Astrocyte (in vitro differentiated cells and primary cell): ENCODE data around the gene APOBEC3H. TPM values are rescaled to one million over a fixed set of nuclear protein-coding genes. Genes with fewer than 3 reads are reported as not detected.

Experiments
- DNase-seq: peaks from one replicate; pipeline ENCODE4 v3.0.0-alpha.2; 2010; ENCODE audit warnings: low read depth
- FAIRE-seq: peaks from 2 replicates; lab custom pipeline; 2011; peaks lifted over from hg19 to GRCh38; lab: Jason Lieb, UNC
- H2AFZ ChIP-seq: 2 replicates; pipeline ENCODE4 v1.6.0; 2012; ENCODE audit warnings: low read depth, low read length, inconsistent platforms
- H3K27ac ChIP-seq: 2 replicates; pipeline ENCODE4 v1.5.1; 2011; ENCODE audit warnings: low read depth, low read length, inconsistent platforms
- H3K27me3 ChIP-seq: 2 replicates; pipeline ENCODE4 v1.6.0; 2011; ENCODE audit warnings: low read length, inconsistent platforms; ENCODE audit not compliant: insufficient read depth
- H3K36me3 ChIP-seq: 2 replicates; pipeline ENCODE4 v1.5.1; 2011; ENCODE audit warnings: low read length, inconsistent platforms; ENCODE audit not compliant: insufficient read depth
- H3K4me1 ChIP-seq: 2 replicates; pipeline ENCODE4 v1.5.1; 2011; ENCODE audit warnings: low read length, inconsistent platforms; ENCODE audit not compliant: insufficient read depth
- H3K4me2 ChIP-seq: 2 replicates; pipeline ENCODE4 v1.6.0; 2012; ENCODE audit warnings: low read length, inconsistent platforms
- H3K4me3 ChIP-seq: 2 replicates; pipeline ENCODE4 v1.5.1; 2011; ENCODE audit warnings: low read depth, mild to moderate bottlenecking, low read length, inconsistent platforms; ENCODE audit not compliant: insufficient read depth
- H3K79me2 ChIP-seq: 2 replicates; pipeline ENCODE4 v1.6.0; 2012; ENCODE audit warnings: mild to moderate bottlenecking, low read length, inconsistent platforms; ENCODE audit not compliant: insufficient read depth
- H3K9ac ChIP-seq: 2 replicates; pipeline ENCODE4 v1.6.0; 2012; ENCODE audit warnings: mild to moderate bottlenecking, low read length, inconsistent platforms
- H3K9me3 ChIP-seq: 2 replicates; pipeline ENCODE4 v1.5.1; 2012; ENCODE audit warnings: low read depth, mild to moderate bottlenecking, low read length, inconsistent platforms; ENCODE audit not compliant: insufficient read depth
- H4K20me1 ChIP-seq: 2 replicates; pipeline ENCODE4 v1.6.0; 2012; ENCODE audit warnings: low read length, inconsistent platforms; ENCODE audit not compliant: insufficient read depth
- H3K27ac Mint-ChIP-seq: one replicate; pipeline ENCODE4 v1.8.0; 2021; ENCODE audit warnings: mild to moderate bottlenecking, mixed read lengths; ENCODE audit not compliant: unreplicated experiment
- H3K27me3 Mint-ChIP-seq: one replicate; pipeline ENCODE4 v1.8.0; 2021; ENCODE audit warnings: low read depth, mixed read lengths; ENCODE audit not compliant: unreplicated experiment
- H3K36me3 Mint-ChIP-seq: one replicate; pipeline ENCODE4 v1.8.0; 2021; ENCODE audit warnings: low read depth, mixed read lengths; ENCODE audit not compliant: unreplicated experiment
- H3K4me1 Mint-ChIP-seq: one replicate; pipeline ENCODE4 v1.8.0; 2021; ENCODE audit warnings: low read depth, mixed read lengths; ENCODE audit not compliant: unreplicated experiment
- H3K4me3 Mint-ChIP-seq: one replicate; pipeline ENCODE4 v1.8.0; 2021; ENCODE audit warnings: mild to moderate bottlenecking, moderate library complexity, mixed read lengths; ENCODE audit not compliant: unreplicated experiment
- H3K9me3 Mint-ChIP-seq: one replicate; pipeline ENCODE4 v1.8.0; 2021; ENCODE audit warnings: mild to moderate bottlenecking, mixed read lengths; ENCODE audit not compliant: unreplicated experiment
- EZH2 ChIP-seq: IDR thresholded peaks from 2 replicates; pipeline ENCODE4 v1.6.1; 2012; ENCODE audit warnings: mild to moderate bottlenecking, low read length, inconsistent platforms; ENCODE audit not compliant: insufficient read depth
- total RNA-seq: library from RNA; stranded (reverse); gene quantifications from 2 replicates; pipeline ENCODE4 v1.2.1, GENCODE V29; 2021
- TF ChIP-seq, protein P1 (sequence below): IDR thresholded peaks from 2 replicates; pipeline ENCODE4 v1.5.1; 2011; ENCODE audit warnings: low read depth, mild to moderate bottlenecking, inconsistent platforms, low read length, moderate library complexity; ENCODE audit not compliant: insufficient read depth

The APOBEC3H gene
- total RNA-seq, 1 donor from 2014 or later: 0.30 TPM

DNA sequence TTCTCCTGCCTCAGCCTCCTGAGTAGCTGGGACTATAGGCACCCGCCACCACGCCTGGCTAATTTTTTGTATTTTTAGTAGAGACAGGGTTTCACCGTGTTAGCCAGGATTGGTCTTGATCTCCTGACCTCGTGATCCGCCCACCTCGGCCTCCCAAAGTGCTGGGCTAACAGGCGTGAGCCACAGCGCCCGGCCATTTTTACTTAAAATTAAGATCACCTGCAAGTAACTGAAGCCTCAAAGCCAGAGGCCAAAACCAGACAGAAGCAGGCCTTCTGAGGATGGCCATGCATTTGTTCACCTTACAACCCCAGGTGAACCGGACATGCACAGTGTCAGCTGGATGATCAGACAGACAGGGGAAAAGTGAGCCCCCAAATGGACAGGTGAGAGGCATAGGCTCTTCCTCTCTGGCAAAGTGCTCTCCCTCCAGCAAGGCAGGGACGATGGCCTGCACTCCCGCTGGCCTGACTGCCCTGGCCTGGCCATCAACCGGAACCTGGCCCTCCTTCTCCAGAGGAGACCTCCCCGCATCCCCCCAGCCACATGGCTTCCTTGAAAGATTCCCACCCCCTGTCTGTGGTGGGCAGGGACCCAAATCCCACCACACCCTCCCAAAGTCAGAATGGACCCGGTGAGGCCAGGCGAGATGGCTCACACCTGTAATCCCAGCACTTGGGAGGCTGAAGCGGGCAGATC is 25.9 kb downstream of the APOBEC3H start:
- Histone ChIP-seq H3K4me1 (no peaks in the 10 kb centered on the region), H3K27me3 (peaks cover 8% of the 10 kb centered on the region), H3K9me3 (no peaks in the 10 kb centered on the region), H3K9ac (no peak overlapping the region), H3K36me3 (no peaks in the 10 kb centered on the region), H3K27ac (no peak overlapping the region), H3K4me2 (no peak overlapping the region), H3K79me2 (no peaks in the 10 kb centered on the region), H4K20me1 (no peaks in the 10 kb centered on the region), H3K4me3 (no peak overlapping the region), H2AFZ (no peak overlapping the region)
- FAIRE-seq (no peak), DNase-seq (no peak)
- Mint-ChIP-seq H3K27me3 (peaks cover 13% of the 10 kb centered on the region), H3K4me3 (no peak overlapping the region), H3K4me1 (no peaks in the 10 kb centered on the region), H3K27ac (no peak overlapping the region), H3K36me3 (no peaks in the 10 kb centered on the region), H3K9me3 (no peaks in the 10 kb centered on the region)
- no peak for TF ChIP-seq EZH2
- TF ChIP-seq, protein P1, sequence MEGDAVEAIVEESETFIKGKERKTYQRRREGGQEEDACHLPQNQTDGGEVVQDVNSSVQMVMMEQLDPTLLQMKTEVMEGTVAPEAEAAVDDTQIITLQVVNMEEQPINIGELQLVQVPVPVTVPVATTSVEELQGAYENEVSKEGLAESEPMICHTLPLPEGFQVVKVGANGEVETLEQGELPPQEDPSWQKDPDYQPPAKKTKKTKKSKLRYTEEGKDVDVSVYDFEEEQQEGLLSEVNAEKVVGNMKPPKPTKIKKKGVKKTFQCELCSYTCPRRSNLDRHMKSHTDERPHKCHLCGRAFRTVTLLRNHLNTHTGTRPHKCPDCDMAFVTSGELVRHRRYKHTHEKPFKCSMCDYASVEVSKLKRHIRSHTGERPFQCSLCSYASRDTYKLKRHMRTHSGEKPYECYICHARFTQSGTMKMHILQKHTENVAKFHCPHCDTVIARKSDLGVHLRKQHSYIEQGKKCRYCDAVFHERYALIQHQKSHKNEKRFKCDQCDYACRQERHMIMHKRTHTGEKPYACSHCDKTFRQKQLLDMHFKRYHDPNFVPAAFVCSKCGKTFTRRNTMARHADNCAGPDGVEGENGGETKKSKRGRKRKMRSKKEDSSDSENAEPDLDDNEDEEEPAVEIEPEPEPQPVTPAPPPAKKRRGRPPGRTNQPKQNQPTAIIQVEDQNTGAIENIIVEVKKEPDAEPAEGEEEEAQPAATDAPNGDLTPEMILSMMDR: no peak

DNA sequence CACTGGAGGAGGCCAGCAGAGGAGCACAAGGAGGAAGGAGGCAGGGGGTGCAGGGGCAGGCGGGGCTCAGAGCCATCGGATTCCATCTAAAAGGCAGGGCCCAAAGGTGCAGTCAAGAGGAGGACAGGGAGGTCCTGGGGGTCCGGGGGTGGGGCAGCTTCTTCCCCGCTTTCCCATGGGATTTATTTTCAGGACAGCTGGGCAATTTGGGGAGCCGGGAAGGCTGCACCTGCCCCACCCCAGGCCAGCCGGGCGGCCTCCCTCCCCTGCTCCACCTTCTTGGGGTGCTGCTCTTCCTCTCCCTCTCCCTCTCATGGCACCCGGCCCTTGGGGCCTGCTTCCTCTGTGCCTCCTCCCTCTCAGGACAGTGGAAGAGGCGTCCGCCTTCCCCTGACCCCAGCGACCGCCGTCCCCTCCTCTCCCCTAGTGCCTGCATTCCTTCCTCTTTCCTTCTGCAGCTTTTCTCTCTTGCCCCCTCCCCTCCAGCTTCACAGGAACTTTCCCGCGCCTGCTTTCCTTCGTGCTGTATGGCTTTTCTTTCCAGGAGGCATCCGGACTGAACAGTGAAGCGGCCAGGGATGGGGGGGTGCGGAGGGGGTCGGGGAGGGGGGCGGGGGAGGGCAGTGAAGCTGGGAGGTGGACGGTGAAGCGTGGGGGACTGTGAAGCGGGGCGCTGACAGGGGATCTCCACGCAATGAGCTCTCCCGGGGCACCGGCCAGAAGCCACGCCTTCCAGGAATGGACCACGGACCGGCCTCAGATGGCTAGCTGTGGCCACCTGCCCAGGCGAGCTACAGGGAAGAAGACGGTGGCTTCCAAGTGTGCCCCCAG is 26.9 kb downstream of the APOBEC3H start:
- Histone ChIP-seq H3K27me3 (peaks cover 2% of the 10 kb centered on the region), H3K4me1 (no peaks in the 10 kb centered on the region), H3K36me3 (no peaks in the 10 kb centered on the region), H3K4me2 (no peak overlapping the region), H3K9ac (no peak overlapping the region), H3K27ac (no peak overlapping the region), H4K20me1 (no peaks in the 10 kb centered on the region), H3K79me2 (no peaks in the 10 kb centered on the region), H3K4me3 (no peak overlapping the region), H3K9me3 (no peaks in the 10 kb centered on the region), H2AFZ (no peak overlapping the region)
- H3K9me3 Mint-ChIP-seq: no peaks in the 10 kb centered on the region
- no peaks in the 10 kb centered on the region for H3K4me1 Mint-ChIP-seq
- TF ChIP-seq EZH2: no peak
- TF ChIP-seq, protein P1: no peak
- H3K36me3 Mint-ChIP-seq: no peaks in the 10 kb centered on the region
- DNase-seq (no peak), FAIRE-seq (no peak)
- peaks cover 10% of the 10 kb centered on the region for H3K27me3 Mint-ChIP-seq
- H3K4me3 Mint-ChIP-seq: no peak overlapping the region
- no peak overlapping the region for H3K27ac Mint-ChIP-seq

DNA sequence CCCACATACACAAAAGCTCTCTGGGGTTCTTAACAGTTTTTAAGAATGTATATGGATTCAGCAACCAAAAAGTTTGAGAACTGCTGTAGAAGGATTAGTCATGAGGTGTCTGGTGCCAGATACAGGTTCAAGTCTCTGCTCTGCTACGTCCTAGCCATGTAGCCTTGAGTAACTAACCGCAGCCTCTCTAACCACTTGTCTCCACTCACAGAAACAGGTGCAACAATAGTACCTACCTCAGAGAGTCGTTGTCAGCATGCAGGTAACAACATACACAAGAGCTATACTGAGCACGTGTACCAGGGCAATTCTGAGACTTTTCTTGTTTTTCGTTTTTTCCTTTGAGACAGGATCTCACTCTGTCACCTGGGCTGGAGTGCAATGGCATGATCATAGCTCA is 28.6 kb downstream of the APOBEC3H start:
- H3K4me1 Mint-ChIP-seq: peaks cover 4% of the 10 kb centered on the region
- peaks cover 4% of the 10 kb centered on the region for H3K27me3 ChIP-seq
- DNase-seq (no peak), FAIRE-seq (no peak)
- no peak overlapping the region for H2AFZ ChIP-seq
- TF ChIP-seq, protein P1: no peak
- TF ChIP-seq EZH2: no peak
- no peaks in the 10 kb centered on the region for H3K36me3 Mint-ChIP-seq
- H3K4me3 ChIP-seq: no peak overlapping the region
- no peak overlapping the region for H3K4me3 Mint-ChIP-seq
- H3K36me3 ChIP-seq: no peaks in the 10 kb centered on the region
- no peaks in the 10 kb centered on the region for H3K9me3 ChIP-seq
- no peak overlapping the region for H3K9ac ChIP-seq
- no peaks in the 10 kb centered on the region for H3K9me3 Mint-ChIP-seq
- H3K27ac Mint-ChIP-seq: no peak overlapping the region
- no peaks in the 10 kb centered on the region for H4K20me1 ChIP-seq
- peaks cover 9% of the 10 kb centered on the region for H3K27me3 Mint-ChIP-seq
- no peak overlapping the region for H3K27ac ChIP-seq
- H3K79me2 ChIP-seq: no peaks in the 10 kb centered on the region
- H3K4me2 ChIP-seq: no peak overlapping the region
- H3K4me1 ChIP-seq: no peaks in the 10 kb centered on the region
